Activated CD4-positive, CD25-positive, alpha-beta regulatory T cell treated with anti-CD3 and anti-CD28 coated beads, Interleukin-2, amount 50 U/mL, for 24 hours (primary cell): ENCODE results near the gene GOLGA6L4.
A peak's percentile ranks its signal among the peaks of the same experiment; 100 is the strongest.
"Not testable (repeated sequence)": the region's sequence is repeated elsewhere in the genome, so short reads cannot be mapped to it uniquely, and the experiment has no call there.

Experiments used
- ATAC-seq, 2 donors: fragments of 150-1000 bp; cut with Tn5 transposase; one replicate each; pipeline ENCODE4 v1.10.0; 2021; ENCODE audit warnings: mild to moderate bottlenecking in 1 of 2, moderate library complexity in 1 of 2

The GOLGA6L4 gene, protein sequence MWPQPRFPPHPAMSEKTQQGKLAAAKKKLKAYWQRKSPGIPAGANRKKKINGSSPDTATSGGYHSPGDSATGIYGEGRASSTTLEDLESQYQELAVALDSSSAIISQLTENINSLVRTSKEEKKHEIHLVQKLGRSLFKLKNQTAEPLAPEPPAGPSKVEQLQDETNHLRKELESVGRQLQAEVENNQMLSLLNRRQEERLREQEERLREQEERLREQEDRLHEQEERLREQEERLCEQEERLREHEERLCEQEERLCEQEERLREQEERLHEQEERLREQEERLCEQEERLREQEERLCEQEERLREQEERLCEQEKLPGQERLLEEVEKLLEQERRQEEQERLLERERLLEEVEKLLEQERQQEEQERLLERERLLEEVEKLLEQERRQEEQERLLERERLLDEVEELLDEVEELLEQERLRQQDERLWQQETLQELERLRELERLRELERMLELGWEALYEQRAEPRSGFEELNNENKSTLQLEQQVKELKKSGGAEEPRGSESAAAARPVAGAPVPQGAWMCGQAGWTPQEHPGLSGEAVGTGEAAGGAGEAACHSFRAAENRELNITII

DNA sequence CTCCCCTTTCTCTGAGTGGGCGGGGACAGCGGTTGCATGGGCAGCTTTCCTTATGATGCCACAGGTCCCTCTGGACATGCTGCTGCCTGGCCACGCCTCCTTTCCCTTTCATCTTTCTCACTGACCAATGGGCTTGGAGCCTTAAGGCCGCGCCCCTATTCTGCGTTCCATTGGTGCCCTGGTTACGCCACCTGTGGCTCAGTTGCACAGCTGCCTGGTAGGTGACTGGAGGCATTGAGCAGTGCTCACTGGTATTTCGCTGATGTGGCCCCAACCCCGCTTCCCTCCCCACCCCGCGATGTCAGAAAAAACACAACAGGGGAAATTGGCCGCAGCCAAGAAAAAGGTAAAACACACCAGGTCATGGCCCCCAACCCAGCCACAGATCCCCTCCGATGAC, at the start of gene GOLGA6L4:
Gene GOLGA6L4 (plus strand): TSS at position 201 of the 400 bp plus-strand sequence. CDS start 62 bp downstream, at position 263.
- ATAC-seq = not testable (repeated sequence)

DNA sequence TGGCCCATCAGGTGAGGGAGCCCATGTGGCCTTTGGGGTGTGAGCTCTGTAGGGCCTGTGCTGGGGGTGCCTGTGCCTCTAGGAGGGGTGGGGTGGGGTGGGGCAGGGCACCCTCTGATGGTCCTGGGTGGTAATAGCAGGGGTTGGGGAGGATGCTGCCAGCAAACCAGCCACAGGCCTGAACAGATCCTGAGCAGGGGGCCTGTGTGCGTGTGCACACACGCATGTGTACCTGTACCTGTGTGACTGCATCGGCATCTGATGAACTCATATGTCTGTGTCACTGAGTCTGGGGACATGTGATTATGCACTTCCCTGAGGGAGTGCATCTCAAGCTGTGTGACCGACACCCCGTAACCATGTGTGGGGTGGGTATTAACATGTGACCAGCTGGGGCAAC, 42.6 kb upstream of the GOLGA6L4 start:
- not testable (repeated sequence) for ATAC-seq

DNA sequence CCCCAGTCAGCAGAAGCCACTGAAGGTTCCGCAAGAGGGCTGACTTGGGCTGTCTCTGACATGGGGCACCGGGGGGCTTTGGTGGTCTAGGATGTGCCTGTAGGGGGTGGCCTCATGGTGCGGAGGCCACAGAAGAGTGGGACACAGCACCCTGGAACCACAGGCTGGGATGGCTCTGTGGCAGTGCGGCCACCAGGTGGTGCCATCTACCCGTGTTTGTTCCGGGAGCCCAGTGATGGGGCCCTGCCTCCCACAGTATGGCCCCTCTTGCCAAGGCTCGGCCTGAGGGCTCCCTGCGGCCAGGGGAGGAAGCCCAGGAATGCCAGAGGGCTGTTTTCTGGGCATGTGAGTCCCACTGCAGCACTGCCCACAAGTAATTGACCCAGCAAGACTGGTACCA, 40.0 kb upstream of the GOLGA6L4 start:
- ATAC-seq = peak; percentile 90

DNA sequence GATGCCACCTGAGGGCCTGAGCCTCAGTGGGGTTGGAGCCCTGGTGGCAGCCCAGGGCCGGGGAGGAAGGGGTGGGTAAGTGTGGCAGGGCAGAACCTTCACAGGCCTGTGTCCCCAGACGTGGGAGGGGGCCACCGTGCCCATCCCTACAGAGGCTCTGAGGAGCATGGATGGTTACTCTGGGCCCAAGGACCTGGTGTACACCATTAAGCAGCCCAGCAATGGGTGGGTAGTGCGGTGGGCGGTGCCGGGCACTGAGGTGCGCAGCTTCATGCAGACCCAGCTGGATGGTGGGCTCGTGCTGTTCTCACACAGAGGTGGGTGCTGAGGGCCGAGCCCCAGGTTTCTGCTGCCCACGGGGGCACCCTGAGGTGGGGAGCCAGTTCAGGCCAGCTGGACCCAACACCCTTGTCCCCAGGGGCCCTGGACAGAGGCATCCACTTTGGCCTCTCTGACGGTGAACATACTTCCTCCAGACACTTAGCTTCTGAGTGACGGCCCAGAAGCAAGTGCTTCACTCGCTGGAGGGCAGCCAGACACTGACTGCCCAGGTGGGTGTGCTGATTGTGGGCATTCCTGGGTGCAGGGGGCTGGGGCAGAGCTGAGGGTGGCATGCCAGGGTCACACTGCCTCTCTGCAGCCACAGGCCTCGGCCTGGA, 38.9 kb upstream of the GOLGA6L4 start:
- not testable (repeated sequence) for ATAC-seq

DNA sequence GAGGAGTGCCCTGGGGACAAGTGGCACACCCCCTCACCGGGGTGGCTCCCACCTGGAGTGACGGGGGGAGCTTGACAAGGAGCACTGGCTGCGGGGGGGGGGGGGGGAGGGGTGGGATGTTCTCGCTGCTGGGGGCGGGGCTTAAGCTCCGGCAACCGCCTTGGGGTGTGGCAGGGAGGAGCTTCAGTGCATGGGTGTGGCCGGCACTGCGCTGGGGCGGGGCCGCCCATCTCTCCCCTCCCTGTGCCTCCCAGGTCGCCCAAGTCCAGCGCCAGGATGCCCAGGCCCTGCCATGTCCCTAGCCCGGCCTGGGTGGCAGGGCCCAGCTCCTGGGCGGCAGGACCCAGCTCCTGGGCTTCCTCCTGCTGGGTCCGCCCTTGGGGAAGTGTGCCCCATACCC, 35.7 kb upstream of the GOLGA6L4 start:
- not testable (repeated sequence) for ATAC-seq

DNA sequence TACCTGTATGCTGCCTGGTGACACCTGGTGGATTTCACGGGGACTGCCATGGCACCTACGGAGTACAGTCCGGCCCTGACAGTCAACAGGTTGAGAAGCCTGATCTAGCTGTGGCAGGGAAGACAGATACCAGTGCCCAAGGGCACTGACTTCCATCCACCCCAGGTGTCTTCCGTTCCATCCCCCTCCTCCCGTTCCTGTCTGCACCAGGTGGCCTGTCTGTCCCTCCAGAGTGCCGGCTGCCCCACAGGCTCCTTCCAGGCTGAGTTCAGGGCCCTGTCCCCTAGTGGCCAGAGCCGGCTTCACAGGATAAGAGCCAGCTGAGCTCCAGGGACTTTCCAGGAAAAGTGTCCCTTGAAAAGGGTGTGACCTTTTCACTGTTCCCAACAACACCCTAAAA, 10.9 kb downstream of the GOLGA6L4 start:
- not testable (repeated sequence) for ATAC-seq
